Measurements from ENCODE around the gene HNF4A.

Gene HNF4A

DNA sequence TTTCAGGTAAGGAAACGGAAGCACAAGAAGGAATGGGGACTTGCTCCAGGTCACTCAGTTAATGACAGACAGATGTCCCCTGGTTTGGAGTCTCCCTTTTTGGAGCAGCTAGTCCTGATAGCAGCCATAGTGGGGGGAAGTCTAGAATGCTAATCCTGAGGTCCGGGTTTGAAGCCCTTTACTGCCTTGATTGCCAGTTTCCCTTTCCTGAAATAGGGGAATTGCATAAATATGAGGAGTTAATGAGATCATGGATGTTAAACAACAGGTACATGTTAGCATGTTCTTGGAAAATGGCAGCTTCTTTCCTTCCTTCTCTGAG, 119.8 kb downstream of the HNF4A start:
- Histone ChIP-seq H3K27ac (ENCODE audit: low read depth, low read length, poor library complexity, severe bottlenecking) (no peak overlapping the region), H3K9ac (ENCODE audit: low read length) (peak overlapping the region; percentile 78), H3K4me1 (ENCODE audit: insufficient read depth, low read length, severe bottlenecking) (peaks cover 41% of the 10 kb centered on the region), H2AFZ (ENCODE audit: low read length) (0 out of 2 replicates have a peak overlapping the region, but pooled peaks have one; percentile 48), H4K20me1 (ENCODE audit: insufficient read depth, low read length) (no peaks in the 10 kb centered on the region), H3K27me3 (ENCODE audit: insufficient read depth, low read length) (no peaks in the 10 kb centered on the region), H3K9me3 (ENCODE audit: low read length) (no peaks in the 10 kb centered on the region), H3F3A (ENCODE audit: insufficient read depth, low read length) (no peaks in the 10 kb centered on the region), H3K79me2 (ENCODE audit: insufficient read depth, low read length) (peaks cover 9% of the 10 kb centered on the region; the same call in 1 of the 2 replicates), H3K9me2 (ENCODE audit: low read depth, low read length) (no peaks in the 10 kb centered on the region), H3K4me3 (ENCODE audit: low read depth, low read length, poor library complexity, severe bottlenecking) (peak overlapping the region; percentile 85), H3K36me3 (ENCODE audit: insufficient read depth, low read length) (peaks cover 5% of the 10 kb centered on the region; the same call in 1 of the 2 replicates), H3K4me2 (ENCODE audit: low read length) (peak overlapping the region; percentile 87)
- TF ChIP-seq CTCF (IDR thresholded peaks at IDR 0.05; ENCODE audit: low read length), result no peak
- no peak for TF ChIP-seq EZH2 (IDR thresholded peaks at IDR 0.05; ENCODE audit: borderline replicate concordance, low read length)

DNA sequence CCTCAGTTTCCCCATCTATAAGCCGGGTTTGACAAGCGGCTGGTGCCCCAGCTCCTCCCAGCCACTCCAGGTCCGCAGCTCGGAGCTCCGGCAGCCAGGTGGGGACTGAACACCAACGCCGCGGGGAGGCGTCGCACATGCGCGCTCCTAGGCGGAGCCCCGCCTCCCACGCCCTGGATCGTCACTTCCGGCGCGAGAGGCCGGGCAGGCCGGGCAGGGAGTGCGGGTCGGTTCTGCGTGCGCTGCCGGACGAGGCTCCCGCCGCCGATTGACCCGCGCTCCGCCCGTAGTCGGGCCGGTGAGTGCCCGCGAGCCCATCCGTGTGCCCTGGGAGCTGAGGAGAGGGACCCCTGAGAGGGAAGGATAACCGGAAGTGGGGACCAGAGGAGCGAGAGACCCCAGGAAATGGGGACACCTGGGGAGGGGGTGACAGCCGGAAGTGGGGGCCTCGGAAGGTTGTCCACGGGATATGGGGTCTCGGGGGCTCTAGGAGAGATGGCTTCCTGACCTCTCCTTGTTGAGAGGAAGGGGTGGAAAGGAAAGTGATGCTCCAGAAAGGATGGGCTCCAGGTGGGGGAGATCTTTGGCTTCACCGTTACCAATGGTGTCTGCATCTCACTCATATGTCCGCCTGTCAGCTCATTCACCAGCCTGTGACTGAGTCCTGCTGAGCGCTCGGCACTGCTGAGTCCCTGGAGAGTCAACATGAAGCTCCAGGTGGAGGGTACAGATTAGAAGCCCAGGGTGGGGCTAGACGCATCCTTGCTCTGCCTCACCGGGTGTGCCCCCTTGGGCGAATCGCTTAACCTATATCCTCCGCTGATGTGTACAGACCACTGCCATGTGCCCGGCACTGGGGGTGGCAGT, 120.4 kb downstream of the HNF4A start, which contains the start of gene TTPAL:
Gene TTPAL (plus strand): TSS at position 181 of the 867 bp plus-strand sequence. CDS start 4,126 bp downstream, outside the sequence.
- Histone ChIP-seq H3F3A (ENCODE audit: insufficient read depth, low read length) (no peaks in the 10 kb centered on the region), H3K9me2 (ENCODE audit: low read depth, low read length) (no peaks in the 10 kb centered on the region), H2AFZ (ENCODE audit: low read length) (0 out of 2 replicates have a peak within 1 kb of the TSS, but pooled peaks have one; percentile 48), H3K27me3 (ENCODE audit: insufficient read depth, low read length) (no peaks in the 10 kb centered on the region), H3K27ac (ENCODE audit: low read depth, low read length, poor library complexity, severe bottlenecking) (peak within 1 kb of the TSS; percentile 54), H3K4me3 (ENCODE audit: low read depth, low read length, poor library complexity, severe bottlenecking) (peak within 1 kb of the TSS; percentile 85), H4K20me1 (ENCODE audit: insufficient read depth, low read length) (no peaks in the 10 kb centered on the region), H3K79me2 (ENCODE audit: insufficient read depth, low read length) (peaks cover 9% of the 10 kb centered on the region; the same call in 1 of the 2 replicates), H3K4me2 (ENCODE audit: low read length) (peak within 1 kb of the TSS; percentile 87), H3K9ac (ENCODE audit: low read length) (peak within 1 kb of the TSS; percentile 78), H3K4me1 (ENCODE audit: insufficient read depth, low read length, severe bottlenecking) (peaks cover 41% of the 10 kb centered on the region), H3K36me3 (ENCODE audit: insufficient read depth, low read length) (peaks cover 11% of the 10 kb centered on the region; the same call in 1 of the 2 replicates), H3K9me3 (ENCODE audit: low read length) (no peaks in the 10 kb centered on the region)
- TF ChIP-seq EZH2 (IDR thresholded peaks at IDR 0.05; ENCODE audit: borderline replicate concordance, low read length) (no peak), CTCF (IDR thresholded peaks at IDR 0.05; ENCODE audit: low read length) (no peak)

DNA sequence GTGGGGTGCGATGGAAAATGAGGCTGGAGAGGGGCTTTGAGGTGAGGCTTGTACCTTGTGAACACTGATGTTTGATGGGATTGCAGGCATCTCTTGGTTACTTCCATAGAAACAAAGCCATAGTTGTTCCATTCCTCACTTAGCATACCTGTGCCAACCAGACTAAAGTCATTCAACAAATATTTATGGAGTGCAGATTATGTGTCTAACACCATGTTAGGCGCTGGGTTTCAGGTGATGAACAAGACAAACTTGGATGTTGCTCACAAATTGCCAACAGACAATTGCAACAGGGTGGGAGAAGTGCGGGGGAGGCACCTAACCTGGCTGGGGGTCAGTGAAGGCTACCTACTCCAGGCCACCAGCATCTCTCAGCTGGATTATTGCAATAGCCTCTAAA, 121.7 kb downstream of the HNF4A start:
- Histone ChIP-seq H3K9me3 (ENCODE audit: low read length) (no peaks in the 10 kb centered on the region), H3K27me3 (ENCODE audit: insufficient read depth, low read length) (no peaks in the 10 kb centered on the region), H3K4me2 (ENCODE audit: low read length) (peak overlapping the region; percentile 87), H3K9me2 (ENCODE audit: low read depth, low read length) (no peaks in the 10 kb centered on the region), H3K9ac (ENCODE audit: low read length) (peak overlapping the region; percentile 78; the same call in 1 of the 2 replicates), H3K4me3 (ENCODE audit: low read depth, low read length, poor library complexity, severe bottlenecking) (peak overlapping the region; percentile 85), H3K4me1 (ENCODE audit: insufficient read depth, low read length, severe bottlenecking) (peaks cover 41% of the 10 kb centered on the region), H3F3A (ENCODE audit: insufficient read depth, low read length) (no peaks in the 10 kb centered on the region), H4K20me1 (ENCODE audit: insufficient read depth, low read length) (no peaks in the 10 kb centered on the region), H3K79me2 (ENCODE audit: insufficient read depth, low read length) (peaks cover 9% of the 10 kb centered on the region; the same call in 1 of the 2 replicates), H3K36me3 (ENCODE audit: insufficient read depth, low read length) (peaks cover 23% of the 10 kb centered on the region; the same call in 1 of the 2 replicates), H3K27ac (ENCODE audit: low read depth, low read length, poor library complexity, severe bottlenecking) (no peak overlapping the region), H2AFZ (ENCODE audit: low read length) (no peak overlapping the region)
- no peak for TF ChIP-seq CTCF (IDR thresholded peaks at IDR 0.05; ENCODE audit: low read length)

All from OCI-LY1 (cell line).